ENCODE measurements around the gene SPATA46. TPM values are rescaled to one million over a fixed set of nuclear protein-coding genes. Genes with fewer than 3 reads are reported as not detected.

The SPATA46 gene
- total RNA-seq, 4 donors from 2014 or later = not detected

DNA sequence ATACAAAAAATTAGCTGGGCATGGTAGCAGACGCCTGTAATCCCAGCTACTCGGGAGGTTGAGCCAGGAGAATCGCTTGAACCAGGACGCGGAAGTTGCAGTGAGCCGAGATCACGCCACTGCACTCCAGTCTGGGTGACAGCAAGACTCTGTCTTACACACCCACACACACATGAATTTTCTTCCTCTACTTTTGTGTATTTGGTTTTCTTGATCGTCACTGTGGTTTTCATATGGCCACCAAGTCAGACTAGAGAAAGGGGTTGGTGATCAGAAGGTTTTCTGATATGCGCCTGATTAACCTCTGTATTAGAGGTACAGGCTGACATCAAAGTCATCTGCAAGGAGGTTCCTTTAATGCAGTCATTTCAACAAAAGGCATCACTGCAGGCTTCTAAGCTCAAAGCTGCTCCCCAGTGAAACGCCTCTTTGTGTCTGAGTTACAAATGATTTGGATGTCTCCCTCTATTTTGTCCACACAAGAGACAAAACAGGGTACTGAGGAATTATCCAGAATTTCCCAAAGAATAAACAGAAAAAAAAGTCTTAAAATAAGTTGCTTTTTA, 24.2 kb upstream of the SPATA46 start:
- H3K9me3 ChIP-seq = no peaks in the 10 kb centered on the region
- intact Hi-C loops (cut with DNase I; ENCODE audit: low total_unique reads) = no loop called here
- in situ Hi-C loops (cut with MboI; ENCODE audit: low pct_ligation_motif_present in 1 of 4, low pct_unique_long_range_greater_than_20kb in 1 of 4, low sequenced_read_pairs in 3 of 4) = no loop called here
- H3K27me3 ChIP-seq = no peaks in the 10 kb centered on the region
- H3K36me3 ChIP-seq = no peaks in the 10 kb centered on the region
- no peak for DNase-seq
- no peaks in the 10 kb centered on the region for H3K4me1 ChIP-seq
- H3K4me3 ChIP-seq = no peak overlapping the region
- no peak overlapping the region for H3K27ac ChIP-seq
- TF ChIP-seq EP300 (IDR thresholded peaks at IDR 0.05; ENCODE audit: low read depth) (no peak), POLR2A (IDR thresholded peaks at IDR 0.05) (no peak), POLR2AphosphoS5 (IDR thresholded peaks at IDR 0.05) (no peak)
- TF ChIP-seq, protein P1, sequence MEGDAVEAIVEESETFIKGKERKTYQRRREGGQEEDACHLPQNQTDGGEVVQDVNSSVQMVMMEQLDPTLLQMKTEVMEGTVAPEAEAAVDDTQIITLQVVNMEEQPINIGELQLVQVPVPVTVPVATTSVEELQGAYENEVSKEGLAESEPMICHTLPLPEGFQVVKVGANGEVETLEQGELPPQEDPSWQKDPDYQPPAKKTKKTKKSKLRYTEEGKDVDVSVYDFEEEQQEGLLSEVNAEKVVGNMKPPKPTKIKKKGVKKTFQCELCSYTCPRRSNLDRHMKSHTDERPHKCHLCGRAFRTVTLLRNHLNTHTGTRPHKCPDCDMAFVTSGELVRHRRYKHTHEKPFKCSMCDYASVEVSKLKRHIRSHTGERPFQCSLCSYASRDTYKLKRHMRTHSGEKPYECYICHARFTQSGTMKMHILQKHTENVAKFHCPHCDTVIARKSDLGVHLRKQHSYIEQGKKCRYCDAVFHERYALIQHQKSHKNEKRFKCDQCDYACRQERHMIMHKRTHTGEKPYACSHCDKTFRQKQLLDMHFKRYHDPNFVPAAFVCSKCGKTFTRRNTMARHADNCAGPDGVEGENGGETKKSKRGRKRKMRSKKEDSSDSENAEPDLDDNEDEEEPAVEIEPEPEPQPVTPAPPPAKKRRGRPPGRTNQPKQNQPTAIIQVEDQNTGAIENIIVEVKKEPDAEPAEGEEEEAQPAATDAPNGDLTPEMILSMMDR (IDR thresholded peaks at IDR 0.05) = no peak
- WGBS, 2 donors (ENCODE audit: low coverage in 1 of 2) = 86 to 89% methylated on average over 10 of the region's 10 CpGs

DNA sequence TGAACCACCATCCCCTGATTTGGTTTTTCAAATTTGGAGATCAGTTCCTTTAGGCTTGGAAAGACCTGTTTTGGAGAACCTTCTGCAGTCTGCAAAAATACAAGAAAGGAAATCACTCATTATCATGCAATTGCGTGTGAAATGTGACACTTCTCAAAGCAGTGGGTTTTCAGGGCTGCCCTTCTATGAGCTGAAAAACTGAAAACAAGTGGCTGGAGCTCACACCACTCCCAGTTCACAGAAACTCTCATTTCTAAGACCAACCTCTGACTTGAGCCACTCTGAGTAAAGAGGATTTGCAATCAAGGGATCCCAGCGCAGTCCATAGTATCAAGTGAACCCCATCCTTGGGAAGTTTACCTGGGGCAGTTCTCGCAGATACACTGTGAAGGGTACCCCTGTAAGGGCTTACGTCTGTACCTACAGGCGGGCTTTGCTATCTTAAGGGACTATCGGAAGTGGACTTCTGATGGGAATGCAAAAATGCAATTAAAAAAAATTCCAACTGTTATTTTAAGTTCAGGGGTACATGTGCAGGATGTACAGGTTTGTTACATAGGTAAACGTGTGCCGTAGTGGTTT, 22.4 kb upstream of the SPATA46 start:
- in situ Hi-C loops (cut with MboI; ENCODE audit: low pct_ligation_motif_present in 1 of 4, low pct_unique_long_range_greater_than_20kb in 1 of 4, low sequenced_read_pairs in 3 of 4) (loop anchor here in 2 of 4 donors (10.0 to 25.0 kb wide), 2 partner anchors 344 to 612 kb away; no protein-coding TSS in a partner anchor), intact Hi-C loops (cut with DNase I; ENCODE audit: low total_unique reads) (loop anchor here (5.0 kb wide), 1 partner anchor 342 kb away; no protein-coding TSS in a partner anchor)

GRCh38 chr1:162397943-162398560, 21.4 kb upstream of the SPATA46 start:
- intact Hi-C loops (cut with DNase I; ENCODE audit: low total_unique reads) = loop anchor here (5.0 kb wide), 1 partner anchor 341 kb away; no protein-coding TSS in a partner anchor
- H3K9me3 ChIP-seq = no peaks in the 10 kb centered on the region
- peaks cover 8% of the 10 kb centered on the region for H3K27me3 ChIP-seq
- no peak for TF ChIP-seq POLR2A (IDR thresholded peaks at IDR 0.05)
- TF ChIP-seq EP300 (IDR thresholded peaks at IDR 0.05; ENCODE audit: low read depth) = no peak
- TF ChIP-seq, protein P1 (IDR thresholded peaks at IDR 0.05) = no peak
- TF ChIP-seq POLR2AphosphoS5 (IDR thresholded peaks at IDR 0.05) = no peak
- no peak overlapping the region for H3K27ac ChIP-seq
- in situ Hi-C loops (cut with MboI; ENCODE audit: low pct_ligation_motif_present in 1 of 4, low pct_unique_long_range_greater_than_20kb in 1 of 4, low sequenced_read_pairs in 3 of 4) = loop anchor here in 2 of 4 donors (10.0 to 25.0 kb wide), 2 partner anchors 343 to 611 kb away; no protein-coding TSS in a partner anchor
- H3K4me1 ChIP-seq = no peaks in the 10 kb centered on the region
- no peak overlapping the region for H3K4me3 ChIP-seq
- DNase-seq = no peak
- WGBS, 2 donors (ENCODE audit: low coverage in 1 of 2) = 76 to 100% methylated on average over 1 to 3 of the region's 3 CpGs
- no peaks in the 10 kb centered on the region for H3K36me3 ChIP-seq

More for the DNA sequence above, 22.4 kb upstream of the SPATA46 start:
- no peak overlapping the region for H3K4me3 ChIP-seq
- TF ChIP-seq, protein P1 (IDR thresholded peaks at IDR 0.05) = no peak
- TF ChIP-seq POLR2AphosphoS5 (IDR thresholded peaks at IDR 0.05) (no peak), POLR2A (IDR thresholded peaks at IDR 0.05) (no peak), EP300 (IDR thresholded peaks at IDR 0.05; ENCODE audit: low read depth) (no peak)
- peaks cover 8% of the 10 kb centered on the region for H3K27me3 ChIP-seq
- 83 to 84% methylated on average over 2 to 8 of the region's 8 CpGs for WGBS, 2 donors (ENCODE audit: low coverage in 1 of 2)
- no peaks in the 10 kb centered on the region for H3K36me3 ChIP-seq
- no peak overlapping the region for H3K27ac ChIP-seq
- no peaks in the 10 kb centered on the region for H3K9me3 ChIP-seq
- no peak for DNase-seq
- H3K4me1 ChIP-seq = no peaks in the 10 kb centered on the region

DNA sequence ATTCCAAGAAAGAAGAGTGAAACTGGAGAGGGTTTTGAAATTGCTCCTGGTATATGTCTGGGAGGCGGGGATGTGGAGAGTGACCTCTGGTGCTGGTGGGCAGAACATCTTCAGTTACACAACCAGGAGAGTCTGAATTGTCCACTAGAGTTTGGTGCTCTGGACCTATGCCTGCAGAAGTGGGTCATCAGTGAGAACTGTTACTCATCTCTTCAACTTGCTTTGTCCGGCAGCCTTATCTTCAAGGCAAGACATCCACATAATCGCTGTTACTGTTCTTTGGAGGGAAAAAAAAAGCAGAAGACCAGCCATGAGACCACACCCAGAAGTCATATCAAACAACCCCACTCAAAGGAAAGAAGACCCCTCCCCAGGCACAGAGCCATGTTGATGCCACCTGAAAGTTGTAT, 20.4 kb upstream of the SPATA46 start:
- intact Hi-C loops (cut with DNase I; ENCODE audit: low total_unique reads) = loop anchor here (5.0 kb wide), 1 partner anchor 340 kb away; no protein-coding TSS in a partner anchor

More for the DNA sequence above, 20.4 kb upstream of the SPATA46 start:
- WGBS, 2 donors (ENCODE audit: low coverage in 1 of 2) = 81 to 88% methylated on average over 2 to 3 of the region's 3 CpGs
- H3K36me3 ChIP-seq = no peaks in the 10 kb centered on the region
- no peak overlapping the region for H3K4me3 ChIP-seq
- no peak overlapping the region for H3K27ac ChIP-seq
- peaks cover 8% of the 10 kb centered on the region for H3K27me3 ChIP-seq
- H3K4me1 ChIP-seq = no peaks in the 10 kb centered on the region
- H3K9me3 ChIP-seq = no peaks in the 10 kb centered on the region
- in situ Hi-C loops (cut with MboI; ENCODE audit: low pct_ligation_motif_present in 1 of 4, low pct_unique_long_range_greater_than_20kb in 1 of 4, low sequenced_read_pairs in 3 of 4) = loop anchor here in 2 of 4 donors (10.0 to 25.0 kb wide), 2 partner anchors 342 to 610 kb away; no protein-coding TSS in a partner anchor
- DNase-seq = no peak
- TF ChIP-seq POLR2A (IDR thresholded peaks at IDR 0.05) (no peak), EP300 (IDR thresholded peaks at IDR 0.05; ENCODE audit: low read depth) (no peak), POLR2AphosphoS5 (IDR thresholded peaks at IDR 0.05) (no peak)
- TF ChIP-seq, protein P1 (IDR thresholded peaks at IDR 0.05) = no peak
